ENCODE measurements around the gene KRT5.

KRT5 gene

DNA sequence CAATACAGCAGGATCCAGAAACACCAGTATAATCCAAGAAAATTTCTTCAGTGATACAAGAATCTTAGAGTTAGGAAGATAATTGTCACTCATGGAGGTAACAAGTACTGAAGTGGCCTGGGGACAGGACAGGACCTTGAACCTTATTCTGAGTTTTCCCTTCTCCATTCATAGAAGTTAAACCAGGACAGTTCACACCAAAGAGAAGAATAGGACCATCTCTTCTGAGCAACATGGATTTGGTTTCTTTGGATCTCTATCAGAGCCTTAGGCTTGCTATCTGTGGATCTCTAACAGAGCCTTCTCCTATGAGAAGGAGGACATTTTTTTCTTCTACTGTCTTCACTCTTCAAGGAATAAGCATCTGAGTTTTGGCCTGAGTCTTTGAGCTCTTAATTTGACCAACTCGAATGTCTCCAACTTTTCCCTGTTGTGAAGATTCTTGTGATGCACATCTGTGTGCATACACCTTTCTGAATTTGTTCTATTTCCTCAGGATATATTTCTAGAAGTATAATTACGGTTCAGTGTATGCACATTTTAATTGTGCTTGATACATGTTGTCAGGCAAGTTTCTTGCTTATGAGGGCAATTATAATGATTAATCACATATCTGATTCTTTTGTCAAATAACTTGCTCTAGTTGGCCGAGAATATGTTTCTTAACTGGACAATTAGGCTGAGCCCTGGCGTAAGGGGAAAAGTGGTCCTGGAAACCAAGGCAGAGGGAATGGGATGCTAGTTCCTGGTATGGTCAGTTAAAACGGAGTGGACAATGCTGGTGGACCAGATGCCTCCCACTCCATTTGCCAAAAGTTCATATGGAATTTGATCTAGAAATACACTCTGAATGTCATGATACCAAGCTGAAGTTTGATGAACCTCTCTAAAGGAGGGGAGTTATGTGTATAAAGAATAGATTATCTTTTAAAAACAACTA is 33.8 kb downstream of the KRT5 start:
- ChIA-PET POLR2A (ENCODE audit: low non-redundant PET) (no interaction called here), CTCF (interaction anchor here (0.6 to 1.1 kb wide), 2 partner anchors 10 to 39 kb away, joined by 3 to 5 read pairs; no protein-coding TSS in a partner anchor)
- H3K27ac ChIP-seq, result no peak overlapping the region
- no peak for DNase-seq (ENCODE audit: low spot score)
- TF ChIP-seq, protein P1, sequence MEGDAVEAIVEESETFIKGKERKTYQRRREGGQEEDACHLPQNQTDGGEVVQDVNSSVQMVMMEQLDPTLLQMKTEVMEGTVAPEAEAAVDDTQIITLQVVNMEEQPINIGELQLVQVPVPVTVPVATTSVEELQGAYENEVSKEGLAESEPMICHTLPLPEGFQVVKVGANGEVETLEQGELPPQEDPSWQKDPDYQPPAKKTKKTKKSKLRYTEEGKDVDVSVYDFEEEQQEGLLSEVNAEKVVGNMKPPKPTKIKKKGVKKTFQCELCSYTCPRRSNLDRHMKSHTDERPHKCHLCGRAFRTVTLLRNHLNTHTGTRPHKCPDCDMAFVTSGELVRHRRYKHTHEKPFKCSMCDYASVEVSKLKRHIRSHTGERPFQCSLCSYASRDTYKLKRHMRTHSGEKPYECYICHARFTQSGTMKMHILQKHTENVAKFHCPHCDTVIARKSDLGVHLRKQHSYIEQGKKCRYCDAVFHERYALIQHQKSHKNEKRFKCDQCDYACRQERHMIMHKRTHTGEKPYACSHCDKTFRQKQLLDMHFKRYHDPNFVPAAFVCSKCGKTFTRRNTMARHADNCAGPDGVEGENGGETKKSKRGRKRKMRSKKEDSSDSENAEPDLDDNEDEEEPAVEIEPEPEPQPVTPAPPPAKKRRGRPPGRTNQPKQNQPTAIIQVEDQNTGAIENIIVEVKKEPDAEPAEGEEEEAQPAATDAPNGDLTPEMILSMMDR (conservative IDR thresholded peaks at IDR 0.05; ENCODE audit: low read depth), result no peak

DNA sequence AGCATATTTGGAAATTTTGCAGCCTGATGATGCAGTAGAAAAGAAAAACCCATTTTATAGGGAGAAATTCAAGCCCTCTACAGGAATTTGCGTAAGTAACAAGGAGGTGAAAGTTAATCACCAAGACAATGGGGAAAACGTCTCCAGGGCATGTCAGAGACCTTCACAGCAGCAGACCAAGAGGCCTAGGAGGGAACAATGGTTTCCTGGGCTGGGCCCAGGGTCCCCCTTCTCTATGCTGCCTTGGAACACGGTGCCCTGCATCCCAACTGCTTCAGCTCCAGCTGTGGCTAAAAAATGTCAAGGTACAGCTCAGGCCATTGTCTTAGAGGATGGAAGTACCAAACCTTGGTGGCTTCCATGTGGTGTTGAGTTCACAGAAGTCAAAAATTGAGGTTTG is 40.1 kb downstream of the KRT5 start:
- ChIA-PET CTCF (no interaction called here), POLR2A (ENCODE audit: low non-redundant PET) (no interaction called here)
- H3K27ac ChIP-seq, result no peak overlapping the region
- TF ChIP-seq, protein P1 (conservative IDR thresholded peaks at IDR 0.05; ENCODE audit: low read depth), result no peak
- DNase-seq (ENCODE audit: low spot score), result no peak

DNA sequence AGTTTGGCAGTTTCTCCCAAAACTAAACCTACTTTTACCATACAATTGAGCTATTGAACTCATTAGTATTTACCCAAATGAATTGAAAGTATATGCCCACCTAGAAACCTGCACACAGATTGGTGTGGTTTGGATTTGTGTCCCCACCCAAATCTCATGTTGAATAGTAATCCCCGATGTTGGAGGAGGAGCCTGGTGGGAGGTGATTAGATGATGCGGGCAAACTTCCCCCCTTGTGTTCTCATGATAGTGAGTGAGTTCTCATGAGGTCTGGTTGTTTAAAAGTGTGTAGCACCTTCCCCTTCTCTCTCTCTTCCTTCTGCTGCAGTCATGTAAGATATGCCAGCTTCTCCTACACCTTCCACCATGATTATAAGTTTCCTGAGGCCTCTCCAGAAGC is 42.5 kb downstream of the KRT5 start:
- DNase-seq (ENCODE audit: low spot score), result no peak
- H3K27ac ChIP-seq, result no peak overlapping the region
- POLR2A ChIA-PET (ENCODE audit: low non-redundant PET), result no interaction called here
- TF ChIP-seq, protein P1 (conservative IDR thresholded peaks at IDR 0.05; ENCODE audit: low read depth), result no peak
- CTCF ChIA-PET, result no interaction called here

DNA sequence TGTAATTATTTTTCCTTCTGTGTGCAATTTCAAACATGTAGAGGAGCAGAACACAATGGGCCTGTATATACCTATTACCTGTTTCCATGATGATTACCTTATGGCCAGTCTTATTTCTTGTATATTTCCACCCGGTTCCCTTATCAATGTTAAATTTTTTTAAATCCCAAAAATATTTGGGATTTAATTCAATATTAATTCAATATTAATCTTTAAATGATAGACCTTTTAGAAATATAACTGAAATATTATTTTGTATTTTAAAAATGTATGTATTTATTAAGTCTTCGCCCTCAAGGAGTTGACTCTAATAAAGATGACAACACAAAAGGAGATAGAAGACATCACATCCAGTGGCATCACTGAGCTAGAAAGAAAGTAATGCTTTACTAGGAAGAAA is 46.0 kb downstream of the KRT5 start:
- CTCF ChIA-PET, result no interaction called here
- TF ChIP-seq, protein P1 (conservative IDR thresholded peaks at IDR 0.05; ENCODE audit: low read depth), result no peak
- no peak for DNase-seq (ENCODE audit: low spot score)
- POLR2A ChIA-PET (ENCODE audit: low non-redundant PET), result no interaction called here
- no peak overlapping the region for H3K27ac ChIP-seq

DNA sequence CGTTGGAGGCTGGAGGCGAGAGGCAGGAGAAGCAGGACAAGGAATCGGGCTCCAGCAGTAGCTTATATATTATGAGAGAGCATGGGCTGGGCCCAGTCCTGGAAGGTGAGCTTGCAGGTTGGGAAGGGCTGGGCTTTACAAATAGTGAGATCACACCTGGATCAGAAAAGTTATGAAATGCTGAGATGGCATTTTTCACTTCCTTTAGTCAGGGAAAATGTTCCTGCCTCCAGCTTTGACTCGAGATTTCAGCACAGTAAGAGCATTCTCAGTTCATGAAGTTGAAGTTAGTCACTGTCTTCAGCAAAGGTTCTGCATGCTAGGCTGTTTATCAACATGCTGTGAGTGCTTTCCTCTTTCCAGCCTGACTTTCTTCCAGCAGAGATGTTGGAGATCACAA is 46.4 kb downstream of the KRT5 start, which contains the start of gene KRT6C:
TSS of gene KRT6C (minus strand) at position 38 of the 400 bp plus-strand sequence. CDS start 68 bp downstream, outside the sequence.
- no peak for DNase-seq (ENCODE audit: low spot score)
- TF ChIP-seq, protein P1 (conservative IDR thresholded peaks at IDR 0.05; ENCODE audit: low read depth), result no peak
- CTCF ChIA-PET, result no interaction called here
- H3K27ac ChIP-seq, result no peak within 1 kb of the TSS
- POLR2A ChIA-PET (ENCODE audit: low non-redundant PET), result no interaction called here

DNA sequence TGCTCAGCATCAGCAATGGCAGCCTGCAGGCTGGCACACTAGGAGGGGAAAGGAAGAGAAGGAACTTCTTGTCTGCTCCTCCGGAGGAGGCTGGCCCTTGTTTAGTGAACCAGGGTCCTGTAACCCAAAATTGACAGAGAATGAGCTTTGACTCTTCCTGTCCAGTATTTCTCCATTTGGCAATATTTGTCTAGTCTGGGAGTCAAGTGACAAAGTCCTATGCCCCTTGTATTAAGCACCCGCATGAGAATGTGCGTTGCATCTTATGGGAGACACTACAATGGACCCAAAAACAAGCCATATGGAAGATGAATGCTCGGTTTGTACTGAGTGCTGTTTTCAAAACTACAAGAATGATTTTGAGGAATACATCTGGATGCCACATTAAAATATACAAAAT is 50.3 kb downstream of the KRT5 start:
- TF ChIP-seq, protein P1 (conservative IDR thresholded peaks at IDR 0.05; ENCODE audit: low read depth), result no peak
- no peak overlapping the region for H3K27ac ChIP-seq
- DNase-seq (ENCODE audit: low spot score), result no peak
- CTCF ChIA-PET, result interaction anchor here (0.6 kb wide), 1 partner anchor 139 kb away, joined by 4 read pairs; no protein-coding TSS in a partner anchor
- POLR2A ChIA-PET (ENCODE audit: low non-redundant PET), result no interaction called here

Data from RWPE1 (cell line).